Sigmoid colon (tissue), 3 donors: ENCODE results near the gene DACH1.

Experiments
- POLR2A ChIP-seq, 2 donors: fragments of 450-650 bp; IDR thresholded peaks; one replicate each; pipeline ENCODE4 v1.6.1; 2016; ENCODE audit warnings: antibody characterized with exemption in 2 of 2, mild to moderate bottlenecking in 2 of 2, moderate library complexity in 2 of 2
- TF ChIP-seq, protein P1 (sequence below), 4 experiments: fragments of 450-650 bp in 3 of 4; fragments of 200-600 bp in 1 of 4; IDR thresholded peaks; one replicate each; pipeline ENCODE4 v1.5.1; 2016 to 2019; ENCODE audit warnings: antibody characterized with exemption in 4 of 4, mild to moderate bottlenecking in 3 of 4, moderate library complexity in 2 of 4

DNA sequence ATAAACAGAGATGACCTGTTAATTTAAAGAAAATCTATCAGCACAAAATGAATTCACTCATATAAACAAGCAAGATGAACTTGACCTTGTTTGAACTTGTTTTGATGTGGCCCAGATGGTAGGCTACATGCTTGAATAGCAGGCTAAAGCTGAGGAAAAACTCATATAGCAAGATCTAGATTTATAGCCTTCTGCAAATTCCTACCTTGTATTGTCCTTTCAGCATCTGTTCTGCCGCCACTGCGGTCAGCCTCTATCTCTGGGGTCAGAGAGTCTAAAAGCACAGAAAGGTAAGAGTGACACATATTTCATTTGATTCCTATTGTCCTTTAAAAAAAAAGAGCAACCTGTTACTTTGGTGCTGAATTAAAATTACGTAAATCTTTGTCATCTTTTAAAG, 392.1 kb downstream of the DACH1 start:
- TF ChIP-seq, protein P1, sequence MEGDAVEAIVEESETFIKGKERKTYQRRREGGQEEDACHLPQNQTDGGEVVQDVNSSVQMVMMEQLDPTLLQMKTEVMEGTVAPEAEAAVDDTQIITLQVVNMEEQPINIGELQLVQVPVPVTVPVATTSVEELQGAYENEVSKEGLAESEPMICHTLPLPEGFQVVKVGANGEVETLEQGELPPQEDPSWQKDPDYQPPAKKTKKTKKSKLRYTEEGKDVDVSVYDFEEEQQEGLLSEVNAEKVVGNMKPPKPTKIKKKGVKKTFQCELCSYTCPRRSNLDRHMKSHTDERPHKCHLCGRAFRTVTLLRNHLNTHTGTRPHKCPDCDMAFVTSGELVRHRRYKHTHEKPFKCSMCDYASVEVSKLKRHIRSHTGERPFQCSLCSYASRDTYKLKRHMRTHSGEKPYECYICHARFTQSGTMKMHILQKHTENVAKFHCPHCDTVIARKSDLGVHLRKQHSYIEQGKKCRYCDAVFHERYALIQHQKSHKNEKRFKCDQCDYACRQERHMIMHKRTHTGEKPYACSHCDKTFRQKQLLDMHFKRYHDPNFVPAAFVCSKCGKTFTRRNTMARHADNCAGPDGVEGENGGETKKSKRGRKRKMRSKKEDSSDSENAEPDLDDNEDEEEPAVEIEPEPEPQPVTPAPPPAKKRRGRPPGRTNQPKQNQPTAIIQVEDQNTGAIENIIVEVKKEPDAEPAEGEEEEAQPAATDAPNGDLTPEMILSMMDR (IDR thresholded peaks at IDR 0.05) = no peak
- TF ChIP-seq POLR2A (IDR thresholded peaks at IDR 0.05) = no peak
